PC-3 (cell line): ENCODE data around the gene CHRDL2. TPM values are rescaled to one million over a fixed set of nuclear protein-coding genes. Genes with fewer than 3 reads are reported as not detected.

Experiments
- ATAC-seq: fragments of 200-7000 bp; cut with Tn5 transposase; 2 replicates; pipeline ENCODE4 v1.9.1; 2020; ENCODE audit warnings: mild to moderate bottlenecking, moderate library complexity
- BruUV-seq: library from RNA; stranded (reverse); fragments of 400-500 nt; replicated peaks from 2 replicates; lab custom pipeline; 2021; lab: Mats Ljungman, UMichigan
- CTCF ChIA-PET: fragments of 300-600 bp; sonication (Branson Sonifier 250); formaldehyde crosslinking; loops from one replicate; lab custom pipeline; 2022; ENCODE audit warnings: antibody characterized with exemption; lab: Charles Lee
- POLR2A ChIA-PET: fragments of 300-600 bp; sonication (Branson Sonifier 250); formaldehyde crosslinking; loops from one replicate; lab custom pipeline; 2022; ENCODE audit warnings: antibody characterized with exemption; ENCODE audit not compliant: unreplicated experiment; lab: Charles Lee
- DNase-seq: peaks from one replicate; pipeline ENCODE4 v3.0.0-alpha.2; 2015
- H2AFZ ChIP-seq: fragments of 300-600 bp; sonication (generic); 2 replicates; pipeline ENCODE4 v1.6.0; 2016; ENCODE audit warnings: antibody characterized with exemption, low read length
- H3F3A ChIP-seq: fragments of 300-600 bp; sonication (generic); one replicate; pipeline ENCODE4 v1.6.0; 2017; ENCODE audit warnings: antibody characterized with exemption, low read length, control low read depth, mild to moderate bottlenecking; ENCODE audit not compliant: unreplicated experiment
- H3K27ac ChIP-seq: fragments of 300-600 bp; sonication (generic); 2 replicates; pipeline ENCODE4 v1.5.1; 2016; ENCODE audit warnings: mild to moderate bottlenecking, low read length
- H3K27me3 ChIP-seq: fragments of 300-600 bp; sonication (generic); 2 replicates; pipeline ENCODE4 v1.6.1; 2016; ENCODE audit warnings: low read length, mixed read lengths
- H3K36me3 ChIP-seq: fragments of 300-600 bp; sonication (generic); 2 replicates; pipeline ENCODE4 v1.6.1; 2016; ENCODE audit warnings: low read depth, mixed run types, low read length, mixed read lengths
- H3K4me1 ChIP-seq: fragments of 300-600 bp; sonication (generic); 2 replicates; pipeline ENCODE4 v1.5.1; 2016; ENCODE audit warnings: low read length; ENCODE audit not compliant: insufficient read depth
- H3K4me2 ChIP-seq: fragments of 300-600 bp; sonication (generic); 2 replicates; pipeline ENCODE4 v1.6.0; 2016; ENCODE audit warnings: low read length
- H3K4me3 ChIP-seq: fragments of 300-600 bp; sonication (generic); 2 replicates; pipeline ENCODE4 v1.5.1; 2016; ENCODE audit warnings: mild to moderate bottlenecking, low read length, mixed read lengths
- H3K79me2 ChIP-seq: fragments of 300-600 bp; sonication (generic); 2 replicates; pipeline ENCODE4 v1.6.1; 2017; ENCODE audit warnings: low read length, mixed read lengths
- H3K9ac ChIP-seq: fragments of 300-600 bp; sonication (generic); 2 replicates; pipeline ENCODE4 v1.6.0; 2016; ENCODE audit warnings: mild to moderate bottlenecking, low read length
- H3K9me2 ChIP-seq: fragments of 300-600 bp; sonication (generic); replicated peaks from 2 replicates; pipeline ENCODE4 v1.6.1; 2016; ENCODE audit warnings: mixed run types, low read length, mixed read lengths
- H3K9me3 ChIP-seq: fragments of 300-600 bp; sonication (generic); 2 replicates; pipeline ENCODE4 v1.6.1; 2016; ENCODE audit warnings: low read length, mixed read lengths
- H4K20me1 ChIP-seq: fragments of 300-600 bp; sonication (generic); 2 replicates; pipeline ENCODE4 v1.6.1; 2016; ENCODE audit warnings: low read length, mixed read lengths
- CTCF ChIP-seq: fragments of 300-600 bp; sonication (generic); conservative IDR thresholded peaks from 2 replicates; pipeline ENCODE4 v1.5.1; 2017; ENCODE audit warnings: antibody characterized with exemption, low read depth, mild to moderate bottlenecking, low read length
- EZH2 ChIP-seq: fragments of 300-600 bp; sonication (generic); IDR thresholded peaks from one replicate; pipeline ENCODE4 v1.6.1; 2017; ENCODE audit warnings: antibody characterized with exemption, mild to moderate bottlenecking, low read length; ENCODE audit not compliant: unreplicated experiment
- EZH2phosphoT487 ChIP-seq: fragments of 300-600 bp; sonication (generic); IDR thresholded peaks from 2 replicates; pipeline ENCODE4 v1.6.1; 2018; ENCODE audit warnings: mild to moderate bottlenecking, antibody characterized with exemption, low read length, borderline replicate concordance
- intact Hi-C: fragments of 100-400 bp; cut with micrococcal nuclease; formaldehyde crosslinking; loops from 2 replicates; pipeline ENCODE4 v1.9.0; 2023
- total RNA-seq: library from RNA; depleted of rRNA; stranded (reverse); fragments of >200 nt; gene quantifications from 2 replicates; pipeline ENCODE4 v1.2.3, GENCODE V29; 2014

Gene CHRDL2
- total RNA-seq, 1 experiment from 2014 or later = not detected

DNA sequence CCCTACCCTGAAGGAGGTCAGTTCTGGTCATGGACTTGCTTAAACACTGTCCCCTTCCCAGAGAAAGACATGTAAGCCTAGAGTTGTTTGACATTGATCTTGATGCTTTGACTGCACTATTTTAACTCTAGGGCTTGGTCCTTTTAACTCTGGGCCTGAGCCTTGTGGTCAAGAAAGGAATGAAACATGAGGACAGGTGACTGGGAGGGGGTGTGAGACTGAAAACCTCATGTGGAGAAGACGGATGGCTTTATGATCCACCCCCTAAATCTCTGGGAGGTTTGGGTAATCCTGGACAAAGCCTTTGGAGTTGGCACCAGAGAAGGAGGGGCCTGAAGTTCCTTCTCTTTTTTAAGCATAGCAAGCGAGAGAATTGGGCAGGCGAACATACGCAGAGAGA lies 17.5 kb downstream of the CHRDL2 start:
- BruUV-seq = no TSS peak
- Histone ChIP-seq H4K20me1 (no peaks in the 10 kb centered on the region), H3K27me3 (no peaks in the 10 kb centered on the region), H3K27ac (no peak overlapping the region), H2AFZ (no peak overlapping the region), H3K4me3 (no peak overlapping the region), H3K4me2 (no peak overlapping the region), H3K9ac (no peak overlapping the region), H3K79me2 (no peaks in the 10 kb centered on the region), H3K36me3 (no peaks in the 10 kb centered on the region), H3K9me2 (no peaks in the 10 kb centered on the region), H3F3A (no peaks in the 10 kb centered on the region), H3K4me1 (no peaks in the 10 kb centered on the region), H3K9me3 (no peaks in the 10 kb centered on the region)
- ATAC-seq (no peak), DNase-seq (no peak)
- intact Hi-C loops = no loop called here
- ChIA-PET POLR2A (no interaction called here), CTCF (no interaction called here)
- no peak for TF ChIP-seq EZH2phosphoT487
- TF ChIP-seq CTCF = no peak
- no peak for TF ChIP-seq EZH2

DNA sequence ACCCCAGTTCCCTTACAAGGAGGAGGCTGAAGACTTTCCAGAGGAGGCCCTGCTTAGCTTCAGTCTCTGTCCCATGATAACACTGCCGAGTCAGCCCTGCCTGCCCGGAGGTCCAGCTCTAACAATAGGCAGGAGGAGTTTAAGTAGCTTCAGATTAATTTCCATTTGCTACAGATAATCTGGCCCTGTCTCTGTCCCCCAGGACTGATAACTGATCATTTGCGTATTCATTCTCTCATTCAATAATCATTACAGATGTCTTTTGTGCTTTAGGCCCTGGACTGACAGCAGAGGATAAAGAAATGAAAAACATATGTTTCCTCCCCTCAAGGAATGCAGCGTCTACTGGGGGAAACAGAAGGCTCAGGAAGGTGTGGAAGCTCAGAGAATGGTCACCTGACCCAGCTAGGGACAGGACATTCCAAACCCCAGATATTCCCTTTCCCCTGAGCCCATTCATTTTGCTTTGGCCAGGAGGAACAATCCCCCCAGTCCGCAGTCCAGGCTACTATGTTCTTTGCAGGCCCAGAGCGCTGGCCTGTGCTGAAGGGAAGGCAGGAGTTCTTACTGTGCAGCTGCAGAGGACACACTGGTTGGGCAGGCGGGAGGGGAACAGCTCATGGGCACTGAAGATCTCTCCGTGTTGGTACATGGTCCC lies 20.8 kb downstream of the CHRDL2 start:
- H3F3A ChIP-seq = no peaks in the 10 kb centered on the region
- intact Hi-C loops = no loop called here
- POLR2A ChIA-PET = no interaction called here
- H3K27me3 ChIP-seq = no peaks in the 10 kb centered on the region
- H3K4me3 ChIP-seq = no peak overlapping the region
- TF ChIP-seq CTCF (no peak), EZH2phosphoT487 (no peak), EZH2 (no peak)
- ATAC-seq (no peak), DNase-seq (no peak)
- H3K9me2 ChIP-seq = no peaks in the 10 kb centered on the region
- CTCF ChIA-PET = interaction anchor here (1.2 kb wide), 1 partner anchor 8 kb away, joined by 5 read pairs; no protein-coding TSS in a partner anchor
- no peaks in the 10 kb centered on the region for H3K4me1 ChIP-seq
- no peak overlapping the region for H2AFZ ChIP-seq
- no peak overlapping the region for H3K27ac ChIP-seq
- H3K9ac ChIP-seq = no peak overlapping the region
- BruUV-seq = no TSS peak
- H3K4me2 ChIP-seq = no peak overlapping the region
- H4K20me1 ChIP-seq = no peaks in the 10 kb centered on the region
- no peaks in the 10 kb centered on the region for H3K36me3 ChIP-seq
- no peaks in the 10 kb centered on the region for H3K9me3 ChIP-seq
- no peaks in the 10 kb centered on the region for H3K79me2 ChIP-seq

GRCh38 chr11:74709175-74709574 lies 22.1 kb downstream of the CHRDL2 start:
- Histone ChIP-seq H3K4me1 (no peaks in the 10 kb centered on the region), H3K9me3 (no peaks in the 10 kb centered on the region), H3K79me2 (no peaks in the 10 kb centered on the region), H2AFZ (no peak overlapping the region), H3K27me3 (no peaks in the 10 kb centered on the region), H3K4me3 (no peak overlapping the region), H3K36me3 (no peaks in the 10 kb centered on the region), H3F3A (no peaks in the 10 kb centered on the region), H3K9me2 (no peaks in the 10 kb centered on the region), H3K27ac (no peak overlapping the region), H3K9ac (no peak overlapping the region), H3K4me2 (no peak overlapping the region), H4K20me1 (no peaks in the 10 kb centered on the region)
- CTCF ChIA-PET = no interaction called here
- POLR2A ChIA-PET = no interaction called here
- ATAC-seq (no peak), DNase-seq (no peak)
- no TSS peak for BruUV-seq
- TF ChIP-seq EZH2phosphoT487 (no peak), CTCF (no peak)
- intact Hi-C loops = no loop called here
